Loucy (cell line): ENCODE measurements around the gene DSCAM.

Source experiments
- H2AFZ ChIP-seq: fragments of 200-600 bp; sonication (generic); 2 replicates; pipeline ENCODE4 v1.6.0; 2016; ENCODE audit warnings: antibody characterized with exemption, mild to moderate bottlenecking, low read length, moderate library complexity
- H3F3A ChIP-seq: fragments of 200-600 bp; 2 replicates; pipeline ENCODE4 v1.6.0; 2016; ENCODE audit warnings: antibody characterized with exemption, low read depth, mild to moderate bottlenecking
- H3K27me3 ChIP-seq: fragments of 200-600 bp; sonication (generic); 2 replicates; pipeline ENCODE4 v1.6.1; 2014; ENCODE audit warnings: low read length, mild to moderate bottlenecking; ENCODE audit not compliant: insufficient read depth, poor library complexity, severe bottlenecking
- H3K36me3 ChIP-seq: fragments of 200-600 bp; sonication (generic); 2 replicates; pipeline ENCODE4 v1.6.1; 2016; ENCODE audit warnings: low read length; ENCODE audit not compliant: insufficient read depth
- H3K4me1 ChIP-seq: fragments of 200-600 bp; sonication (generic); 2 replicates; pipeline ENCODE4 v1.5.1; 2014; ENCODE audit warnings: low read length, mild to moderate bottlenecking; ENCODE audit not compliant: insufficient read depth, poor library complexity, severe bottlenecking
- H3K4me2 ChIP-seq: fragments of 200-600 bp; sonication (generic); 2 replicates; pipeline ENCODE4 v1.6.0; 2014; ENCODE audit warnings: antibody characterized with exemption, low read length, low read depth, mild to moderate bottlenecking; ENCODE audit not compliant: poor library complexity, severe bottlenecking
- H3K4me3 ChIP-seq: fragments of 200-600 bp; sonication (generic); 2 replicates; pipeline ENCODE4 v1.5.1; 2014; ENCODE audit warnings: low read length, mild to moderate bottlenecking, mixed read lengths; ENCODE audit not compliant: poor library complexity, severe bottlenecking
- H3K79me2 ChIP-seq: fragments of 200-600 bp; sonication (generic); 2 replicates; pipeline ENCODE4 v1.6.1; 2014; ENCODE audit warnings: low read length; ENCODE audit not compliant: insufficient read depth
- H3K9ac ChIP-seq: fragments of 200-600 bp; sonication (generic); 2 replicates; pipeline ENCODE4 v1.6.0; 2014; ENCODE audit warnings: mild to moderate bottlenecking, low read depth, low read length, moderate library complexity; ENCODE audit not compliant: poor library complexity, severe bottlenecking
- H3K9me2 ChIP-seq: fragments of 200-600 bp; sonication (generic); replicated peaks from 2 replicates; pipeline ENCODE4 v1.6.1; 2016; ENCODE audit warnings: low read depth, low read length, mixed read lengths
- H3K9me3 ChIP-seq: fragments of 200-600 bp; sonication (generic); 2 replicates; pipeline ENCODE4 v1.6.1; 2014; ENCODE audit warnings: mild to moderate bottlenecking, antibody characterized with exemption, low read length, low read depth; ENCODE audit not compliant: insufficient read depth
- H4K20me1 ChIP-seq: fragments of 200-600 bp; sonication (generic); 2 replicates; pipeline ENCODE4 v1.6.0; 2014; ENCODE audit warnings: antibody characterized with exemption, low read length, mild to moderate bottlenecking; ENCODE audit not compliant: insufficient read depth, poor library complexity, severe bottlenecking
- EZH2phosphoT487 ChIP-seq: fragments of 200-600 bp; IDR thresholded peaks from 2 replicates; pipeline ENCODE4 v1.6.1; 2018; ENCODE audit warnings: antibody characterized with exemption, mild to moderate bottlenecking, moderate library complexity, borderline replicate concordance
- TF ChIP-seq, protein P1 (sequence below): fragments of 200-600 bp; sonication (generic); conservative IDR thresholded peaks from 2 replicates; pipeline ENCODE4 v1.5.1; 2014; ENCODE audit warnings: mild to moderate bottlenecking, antibody characterized with exemption, low read length

Gene DSCAM

DNA sequence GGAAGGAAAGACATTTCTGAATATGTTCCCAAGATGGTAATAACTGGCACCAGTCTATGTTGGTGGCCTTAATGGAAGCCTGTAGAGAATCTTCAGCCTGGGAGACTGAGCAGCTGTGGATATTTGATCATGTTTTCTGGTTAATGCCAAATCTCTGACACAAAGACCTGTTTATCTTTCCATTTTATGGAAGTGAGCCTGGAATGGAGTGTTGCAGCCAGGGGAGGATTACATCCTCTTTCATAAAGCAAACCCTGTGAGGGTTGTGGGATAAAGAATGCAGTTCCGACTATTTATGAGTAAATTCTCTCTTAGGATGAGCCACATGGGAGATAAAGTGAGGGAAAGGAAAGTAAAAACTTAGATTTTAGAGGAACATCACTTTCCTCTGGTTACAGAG, 835.6 kb downstream of the DSCAM start:
- Histone ChIP-seq H3K79me2 (no peaks in the 10 kb centered on the region), H3K9ac (no peak overlapping the region), H3K4me3 (no peak overlapping the region), H3K4me1 (no peaks in the 10 kb centered on the region), H3K9me2 (no peaks in the 10 kb centered on the region), H3F3A (no peaks in the 10 kb centered on the region), H3K4me2 (no peak overlapping the region), H4K20me1 (no peaks in the 10 kb centered on the region), H3K27me3 (no peaks in the 10 kb centered on the region), H2AFZ (no peak overlapping the region), H3K36me3 (no peaks in the 10 kb centered on the region), H3K9me3 (0 out of 2 replicates have a peak, but pooled peaks cover 6% of the 10 kb centered on the region)
- TF ChIP-seq EZH2phosphoT487, result no peak
- TF ChIP-seq, protein P1, sequence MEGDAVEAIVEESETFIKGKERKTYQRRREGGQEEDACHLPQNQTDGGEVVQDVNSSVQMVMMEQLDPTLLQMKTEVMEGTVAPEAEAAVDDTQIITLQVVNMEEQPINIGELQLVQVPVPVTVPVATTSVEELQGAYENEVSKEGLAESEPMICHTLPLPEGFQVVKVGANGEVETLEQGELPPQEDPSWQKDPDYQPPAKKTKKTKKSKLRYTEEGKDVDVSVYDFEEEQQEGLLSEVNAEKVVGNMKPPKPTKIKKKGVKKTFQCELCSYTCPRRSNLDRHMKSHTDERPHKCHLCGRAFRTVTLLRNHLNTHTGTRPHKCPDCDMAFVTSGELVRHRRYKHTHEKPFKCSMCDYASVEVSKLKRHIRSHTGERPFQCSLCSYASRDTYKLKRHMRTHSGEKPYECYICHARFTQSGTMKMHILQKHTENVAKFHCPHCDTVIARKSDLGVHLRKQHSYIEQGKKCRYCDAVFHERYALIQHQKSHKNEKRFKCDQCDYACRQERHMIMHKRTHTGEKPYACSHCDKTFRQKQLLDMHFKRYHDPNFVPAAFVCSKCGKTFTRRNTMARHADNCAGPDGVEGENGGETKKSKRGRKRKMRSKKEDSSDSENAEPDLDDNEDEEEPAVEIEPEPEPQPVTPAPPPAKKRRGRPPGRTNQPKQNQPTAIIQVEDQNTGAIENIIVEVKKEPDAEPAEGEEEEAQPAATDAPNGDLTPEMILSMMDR, result no peak

DNA sequence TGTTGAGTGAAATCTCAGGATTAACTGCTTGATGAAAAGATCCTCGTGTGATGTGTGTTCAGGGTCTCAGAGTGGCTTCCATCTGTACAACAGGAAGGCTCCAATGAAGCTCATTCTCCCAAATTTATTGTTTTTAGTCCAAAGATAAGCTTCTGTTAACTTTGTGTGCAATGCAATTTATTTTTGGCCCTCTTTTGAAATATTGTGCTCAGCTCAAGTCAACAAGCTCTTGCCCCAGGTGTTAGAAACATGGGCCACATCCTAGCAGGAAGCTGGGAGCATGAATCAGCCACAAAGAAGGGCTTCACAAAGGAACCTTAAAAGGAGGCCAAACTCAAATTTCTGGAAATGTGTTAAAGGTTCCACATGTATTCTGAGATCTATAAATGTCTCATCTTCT, 844.0 kb downstream of the DSCAM start:
- Histone ChIP-seq H3F3A (no peaks in the 10 kb centered on the region), H3K4me3 (no peak overlapping the region), H3K27me3 (no peaks in the 10 kb centered on the region), H3K4me2 (no peak overlapping the region), H3K9me3 (0 out of 2 replicates have a peak, but pooled peaks cover 6% of the 10 kb centered on the region), H3K9ac (no peak overlapping the region), H3K9me2 (no peaks in the 10 kb centered on the region), H4K20me1 (no peaks in the 10 kb centered on the region), H3K79me2 (no peaks in the 10 kb centered on the region), H3K4me1 (no peaks in the 10 kb centered on the region), H2AFZ (no peak overlapping the region), H3K36me3 (no peaks in the 10 kb centered on the region)
- TF ChIP-seq, protein P1, result no peak
- no peak for TF ChIP-seq EZH2phosphoT487

DNA sequence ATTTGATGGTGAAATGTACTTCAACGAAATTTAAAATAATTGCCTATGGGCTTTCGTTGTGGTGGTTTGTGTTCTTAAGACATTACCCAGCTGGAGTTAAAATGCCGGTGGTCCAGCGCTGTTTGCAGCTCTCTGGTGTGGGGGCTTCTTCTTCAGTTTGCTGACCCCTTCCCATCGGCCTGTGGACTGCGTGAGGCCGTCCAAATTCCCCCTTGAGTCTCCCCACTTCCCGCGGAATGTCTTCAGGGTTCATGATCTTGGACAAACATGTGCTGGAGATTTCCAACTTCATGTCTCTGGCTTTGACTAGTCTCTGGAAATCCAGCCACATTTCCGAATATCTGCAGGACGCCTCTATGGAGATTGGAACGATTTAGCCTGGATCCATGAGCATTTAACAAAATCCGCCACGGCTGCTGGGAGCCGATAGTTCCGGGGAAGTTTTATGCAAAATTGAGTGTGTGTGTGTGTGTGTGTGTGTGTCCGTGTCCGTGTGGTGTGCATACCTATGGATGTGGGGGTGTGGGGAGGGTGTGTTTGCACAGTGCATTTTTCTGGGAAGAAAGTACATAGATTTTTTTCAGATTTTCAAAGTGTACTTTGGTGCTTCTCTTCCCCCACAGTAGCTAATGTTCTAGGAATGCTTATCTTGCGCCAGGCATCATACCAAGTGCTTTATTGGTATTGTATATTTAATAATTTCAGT, 862.5 kb downstream of the DSCAM start:
- Histone ChIP-seq H3K9me2 (no peaks in the 10 kb centered on the region), H3K4me3 (no peak overlapping the region), H3K79me2 (no peaks in the 10 kb centered on the region), H4K20me1 (no peaks in the 10 kb centered on the region), H3K9ac (no peak overlapping the region), H2AFZ (no peak overlapping the region), H3K4me2 (no peak overlapping the region), H3K9me3 (peaks cover 3% of the 10 kb centered on the region; the same call in 1 of the 2 replicates), H3F3A (no peaks in the 10 kb centered on the region), H3K4me1 (no peaks in the 10 kb centered on the region), H3K36me3 (no peaks in the 10 kb centered on the region), H3K27me3 (no peaks in the 10 kb centered on the region)
- TF ChIP-seq, protein P1, result no peak
- no peak for TF ChIP-seq EZH2phosphoT487
